ENCODE data around the gene SF3A1. TPM values are rescaled to one million over a fixed set of nuclear protein-coding genes. Genes with fewer than 3 reads are reported as not detected.

The SF3A1 gene
- total RNA-seq, 2 donors from 2014 or later = 30.6 to 77.1 TPM

GRCh38 chr22:30386608-30386959 is 29.9 kb upstream of the SF3A1 start:
- TF ChIP-seq CTCF (IDR thresholded peaks at IDR 0.05) (no peak), POLR2A (IDR thresholded peaks at IDR 0.05) (no peak)
- no peaks in the 10 kb centered on the region for H3K27me3 ChIP-seq
- H3K27ac ChIP-seq = peak overlapping the region in 3 of 4 donors; percentile 5 to 68 (median 59)
- H3K4me3 ChIP-seq = peak overlapping the region; percentile 37 to 74
- no peak for ATAC-seq
- peaks cover 15% of the 10 kb centered on the region for H3K4me1 ChIP-seq
- peak in 2 of 4 donors; percentile 23 to 24 for DNase-seq
- intact Hi-C loops (cut with DNase I) = loop anchor here (10.0 kb wide), 1 partner anchor 272 kb away; no protein-coding TSS in a partner anchor
- H3K9me3 ChIP-seq = no peaks in the 10 kb centered on the region
- WGBS, 2 donors = 22 to 26% methylated on average over 7 to 10 of the region's 10 CpGs
- no peaks in the 10 kb centered on the region for H3K36me3 ChIP-seq (replicated peaks in 1 of 2; ENCODE audit: insufficient read depth in 1 of 2, low read depth in 2 of 2)

DNA sequence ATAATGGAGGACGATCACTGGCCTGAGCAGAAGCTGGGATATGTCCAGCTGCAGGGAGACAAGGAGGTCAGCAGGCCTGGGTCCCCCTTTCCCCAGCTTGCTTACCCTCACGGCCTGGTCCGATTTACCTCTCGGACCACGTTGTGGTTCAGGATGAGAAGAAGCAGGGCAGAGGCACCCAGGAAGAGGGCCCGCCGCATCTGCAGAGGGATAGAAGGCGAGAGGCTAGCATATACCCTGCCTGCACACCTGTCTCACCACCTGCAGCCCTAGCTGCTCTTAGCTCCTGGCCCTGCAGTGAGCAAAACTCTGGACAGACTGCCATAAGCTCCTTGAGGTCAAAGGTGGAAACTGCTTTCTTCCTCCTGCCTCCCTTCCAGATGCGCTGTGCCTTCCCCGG is 29.2 kb upstream of the SF3A1 start:
- H3K27ac ChIP-seq = no peak overlapping the region
- no peaks in the 10 kb centered on the region for H3K36me3 ChIP-seq (replicated peaks in 1 of 2; ENCODE audit: insufficient read depth in 1 of 2, low read depth in 2 of 2)
- DNase-seq (no peak), ATAC-seq (no peak)
- H3K27me3 ChIP-seq = no peaks in the 10 kb centered on the region
- no peaks in the 10 kb centered on the region for H3K9me3 ChIP-seq
- H3K4me3 ChIP-seq = no peak overlapping the region
- TF ChIP-seq CTCF (IDR thresholded peaks at IDR 0.05) (no peak), POLR2A (IDR thresholded peaks at IDR 0.05) (no peak)
- peaks cover 15% of the 10 kb centered on the region for H3K4me1 ChIP-seq
- WGBS, 2 donors = 92% methylated on average over 4 to 10 of the region's 10 CpGs
- intact Hi-C loops (cut with DNase I) = loop anchor here (10.0 kb wide), 1 partner anchor 271 kb away; no protein-coding TSS in a partner anchor

- H3K4me3 ChIP-seq = no peak overlapping the region
- H3K36me3 ChIP-seq (replicated peaks in 1 of 2; ENCODE audit: insufficient read depth in 1 of 2, low read depth in 2 of 2) = no peaks in the 10 kb centered on the region
- 75% methylated on average over 3 of the region's 3 CpGs; no CpG with 5 or more reads in 1 of the 2 donors for WGBS, 2 donors
- intact Hi-C loops (cut with DNase I) = loop anchor here (10.0 kb wide), 1 partner anchor 268 kb away; no protein-coding TSS in a partner anchor
- H3K27ac ChIP-seq = no peak overlapping the region
- TF ChIP-seq CTCF (IDR thresholded peaks at IDR 0.05) = no peak
- no peak for TF ChIP-seq POLR2A (IDR thresholded peaks at IDR 0.05)
- no peak for DNase-seq
- no peaks in the 10 kb centered on the region for H3K9me3 ChIP-seq
- H3K27me3 ChIP-seq = no peaks in the 10 kb centered on the region
- no peak for ATAC-seq
- H3K4me1 ChIP-seq = peaks cover 15% of the 10 kb centered on the region
Measured at GRCh38 chr22:30383061-30383460, 26.4 kb upstream of the SF3A1 start.

DNA sequence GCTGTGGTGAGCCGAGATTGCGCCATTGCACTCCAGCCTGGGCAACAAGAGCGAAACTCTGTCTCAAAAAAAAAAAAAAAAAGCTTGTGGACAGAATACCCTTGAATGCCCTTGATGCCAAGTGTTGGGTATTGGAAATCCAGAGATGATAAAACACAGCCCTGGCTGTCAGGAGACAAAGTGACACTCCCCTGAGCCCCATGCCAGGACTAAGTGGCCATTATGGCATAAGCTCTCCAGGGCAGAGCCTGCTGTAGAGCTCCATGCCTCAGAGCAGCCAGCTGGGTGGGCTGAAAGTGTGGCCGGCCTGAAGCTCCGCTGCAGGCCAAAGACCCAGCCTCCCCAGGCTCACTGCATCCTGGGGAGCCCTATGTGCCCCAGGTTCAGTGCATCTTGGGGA is 25.6 kb upstream of the SF3A1 start:
- ATAC-seq (no peak), DNase-seq (no peak)
- WGBS, 2 donors = 89 to 95% methylated on average over 3 to 5 of the region's 5 CpGs
- intact Hi-C loops (cut with DNase I) = loop anchor here (10.0 kb wide), 1 partner anchor 268 kb away; no protein-coding TSS in a partner anchor
- Histone ChIP-seq H3K4me3 (no peak overlapping the region), H3K9me3 (no peaks in the 10 kb centered on the region), H3K27ac (no peak overlapping the region), H3K27me3 (no peaks in the 10 kb centered on the region), H3K36me3 (replicated peaks in 1 of 2; ENCODE audit: insufficient read depth in 1 of 2, low read depth in 2 of 2) (no peaks in the 10 kb centered on the region), H3K4me1 (peaks cover 11% of the 10 kb centered on the region)
- no peak for TF ChIP-seq POLR2A (IDR thresholded peaks at IDR 0.05)
- TF ChIP-seq CTCF (IDR thresholded peaks at IDR 0.05) = no peak

GRCh38 chr22:30381264-30381663 is 24.6 kb upstream of the SF3A1 start:
- no peak for ATAC-seq
- Histone ChIP-seq H3K9me3 (no peaks in the 10 kb centered on the region), H3K27me3 (no peaks in the 10 kb centered on the region), H3K4me3 (no peak overlapping the region), H3K27ac (no peak overlapping the region), H3K4me1 (peaks cover 6% of the 10 kb centered on the region), H3K36me3 (replicated peaks in 1 of 2; ENCODE audit: insufficient read depth in 1 of 2, low read depth in 2 of 2) (no peaks in the 10 kb centered on the region)
- intact Hi-C loops (cut with DNase I) = loop anchor here (10.0 kb wide), 1 partner anchor 266 kb away; no protein-coding TSS in a partner anchor
- no peak for DNase-seq
- TF ChIP-seq POLR2A (IDR thresholded peaks at IDR 0.05) = no peak
- WGBS, 2 donors = 90 to 98% methylated on average over 11 of the region's 12 CpGs

Measured in body of pancreas (tissue), 4 donors.